GM19452 (cell line): Measurements from ENCODE around the gene TRAF2.

Experiments used
- ATAC-seq: cut with Tn5 transposase; IDR thresholded peaks from one replicate; pipeline ENCODE4 v1.9.1; 2021; ENCODE audit not compliant: unreplicated experiment

The TRAF2 gene

DNA sequence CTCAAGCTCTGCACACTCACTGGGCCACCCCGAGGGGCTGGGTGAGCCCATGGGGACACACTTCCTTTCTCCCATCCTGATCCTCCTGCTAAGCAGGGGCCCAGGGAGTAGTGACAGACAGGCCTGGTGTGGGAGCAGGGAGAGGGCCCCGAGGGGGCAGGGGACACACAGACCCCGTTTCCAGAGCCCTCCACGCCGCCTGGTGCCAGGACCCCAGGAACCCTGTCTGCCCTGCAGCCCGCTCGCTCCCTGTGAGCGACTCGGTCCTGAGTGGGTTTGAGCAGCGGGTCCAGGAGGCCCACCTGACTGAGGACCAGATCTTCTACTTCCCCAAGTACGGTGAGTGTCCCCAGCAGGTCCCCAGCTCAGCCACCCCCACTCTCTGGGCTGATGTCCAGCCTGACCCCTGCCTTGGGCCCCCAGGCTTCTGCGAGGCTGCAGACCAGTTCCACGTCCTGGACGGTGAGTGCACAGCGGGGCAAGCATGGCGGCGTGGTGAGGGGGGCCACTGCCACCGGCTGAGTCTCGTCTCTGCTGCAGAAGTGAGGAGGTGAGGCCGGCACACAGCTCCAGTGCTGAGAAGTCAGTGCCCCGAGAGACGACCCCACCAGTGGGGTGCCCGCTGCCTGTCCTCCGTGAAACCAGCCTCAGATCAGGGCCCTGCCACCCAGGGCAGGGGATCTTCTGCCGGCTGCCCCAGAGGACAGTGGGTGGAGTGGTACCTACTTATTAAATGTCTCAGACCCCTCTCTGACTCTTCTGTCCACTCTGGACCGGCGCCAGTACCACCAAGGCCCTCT is 60.1 kb downstream of the TRAF2 start:
- no peak for ATAC-seq

DNA sequence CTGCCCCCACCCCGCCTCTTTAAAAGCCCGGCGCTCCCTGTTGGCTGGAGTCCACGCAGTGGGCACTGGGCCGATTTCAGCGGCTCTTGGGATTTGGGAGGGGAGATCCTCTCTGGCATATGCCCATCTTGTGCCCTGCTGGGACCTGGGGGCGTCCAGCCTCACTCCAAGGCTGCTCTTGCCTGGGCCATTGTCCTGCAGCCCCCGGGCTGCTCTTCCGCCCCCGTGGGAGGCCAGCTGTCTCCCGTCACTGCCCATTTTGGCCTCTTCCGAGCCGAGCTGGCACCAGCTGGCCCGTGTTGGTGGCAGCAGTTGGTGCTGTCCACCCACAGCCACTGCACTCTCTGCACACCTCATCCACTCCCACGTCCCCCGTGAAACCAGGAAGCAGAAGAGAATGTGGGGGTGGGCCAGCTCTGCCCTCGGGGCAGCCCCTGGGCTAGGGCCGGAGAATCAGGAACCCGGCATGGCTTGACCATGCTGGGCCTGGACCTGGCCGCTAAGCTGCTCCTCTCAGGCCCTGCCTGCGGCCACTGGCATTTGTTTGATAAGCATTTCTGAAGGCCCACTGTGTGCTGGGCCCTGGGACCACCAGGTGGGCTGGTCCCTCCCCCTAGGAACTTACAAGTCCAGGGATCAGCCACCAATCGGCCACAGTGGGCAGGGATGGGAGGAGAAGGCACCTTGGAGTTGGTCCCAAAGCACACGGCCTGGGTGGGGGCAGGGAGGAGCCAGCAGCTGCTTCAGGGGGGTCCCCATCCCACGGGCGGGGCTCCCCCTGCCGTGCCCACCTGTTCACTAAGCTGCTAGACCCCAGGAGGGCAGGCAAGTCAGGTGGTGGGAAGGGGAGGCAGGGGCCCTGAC is 60.9 kb downstream of the TRAF2 start:
- no peak for ATAC-seq

DNA sequence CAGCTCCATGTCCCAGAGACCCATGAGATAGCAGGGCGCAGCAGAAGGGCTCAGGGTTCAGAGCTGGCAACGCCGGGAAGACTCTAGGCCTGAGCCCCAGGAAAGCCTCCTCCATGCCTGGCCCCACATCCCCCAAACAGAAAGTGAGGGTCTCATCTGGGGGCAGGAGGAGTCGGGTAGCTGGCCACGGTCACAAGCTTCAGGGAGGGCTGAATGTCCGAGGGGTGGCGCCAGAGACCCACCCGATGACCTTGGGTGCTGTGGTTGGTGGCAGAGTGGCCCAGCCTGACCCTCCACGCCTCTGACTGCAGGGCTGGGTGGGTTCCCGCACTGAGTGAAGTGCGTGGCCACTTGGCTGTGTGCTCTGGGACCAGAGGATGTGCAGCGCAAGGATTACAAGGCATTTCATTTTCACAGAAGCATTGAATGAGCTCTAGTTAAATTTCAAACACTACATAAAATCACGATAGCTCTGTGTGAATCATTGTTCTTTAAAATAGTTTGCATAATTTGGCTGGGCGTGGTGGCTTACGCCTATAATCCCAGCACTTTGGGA is 61.7 kb downstream of the TRAF2 start:
- ATAC-seq, result no peak

DNA sequence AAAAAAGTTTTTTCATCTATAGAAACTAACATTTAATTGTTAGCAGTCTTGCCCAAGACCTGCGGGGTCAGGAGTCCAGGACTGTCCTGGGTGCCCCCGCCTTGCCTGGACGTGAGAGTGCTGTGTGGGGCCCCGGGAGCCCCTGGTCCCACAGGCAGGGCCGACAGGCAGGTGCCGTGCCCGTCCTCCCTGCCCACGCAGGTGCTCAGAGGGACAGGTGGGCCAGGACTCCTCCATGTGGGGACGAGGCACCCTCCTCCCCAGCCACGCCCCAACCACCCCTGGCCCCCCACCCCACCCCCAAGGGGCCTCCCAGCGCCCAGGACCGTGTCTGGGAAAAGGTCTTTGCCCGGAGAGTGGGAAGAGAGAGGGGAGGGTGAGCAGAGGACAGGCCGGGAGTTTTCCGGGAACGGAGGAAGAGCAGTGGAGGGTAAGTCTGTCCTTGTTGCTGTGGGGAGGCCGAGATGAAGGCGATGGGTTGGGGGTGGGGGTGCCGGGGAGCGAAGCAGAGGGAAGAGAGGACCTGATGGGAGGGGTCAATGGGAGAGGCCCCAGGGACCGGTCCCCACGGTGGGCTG is 63.0 kb downstream of the TRAF2 start:
- no peak for ATAC-seq

DNA sequence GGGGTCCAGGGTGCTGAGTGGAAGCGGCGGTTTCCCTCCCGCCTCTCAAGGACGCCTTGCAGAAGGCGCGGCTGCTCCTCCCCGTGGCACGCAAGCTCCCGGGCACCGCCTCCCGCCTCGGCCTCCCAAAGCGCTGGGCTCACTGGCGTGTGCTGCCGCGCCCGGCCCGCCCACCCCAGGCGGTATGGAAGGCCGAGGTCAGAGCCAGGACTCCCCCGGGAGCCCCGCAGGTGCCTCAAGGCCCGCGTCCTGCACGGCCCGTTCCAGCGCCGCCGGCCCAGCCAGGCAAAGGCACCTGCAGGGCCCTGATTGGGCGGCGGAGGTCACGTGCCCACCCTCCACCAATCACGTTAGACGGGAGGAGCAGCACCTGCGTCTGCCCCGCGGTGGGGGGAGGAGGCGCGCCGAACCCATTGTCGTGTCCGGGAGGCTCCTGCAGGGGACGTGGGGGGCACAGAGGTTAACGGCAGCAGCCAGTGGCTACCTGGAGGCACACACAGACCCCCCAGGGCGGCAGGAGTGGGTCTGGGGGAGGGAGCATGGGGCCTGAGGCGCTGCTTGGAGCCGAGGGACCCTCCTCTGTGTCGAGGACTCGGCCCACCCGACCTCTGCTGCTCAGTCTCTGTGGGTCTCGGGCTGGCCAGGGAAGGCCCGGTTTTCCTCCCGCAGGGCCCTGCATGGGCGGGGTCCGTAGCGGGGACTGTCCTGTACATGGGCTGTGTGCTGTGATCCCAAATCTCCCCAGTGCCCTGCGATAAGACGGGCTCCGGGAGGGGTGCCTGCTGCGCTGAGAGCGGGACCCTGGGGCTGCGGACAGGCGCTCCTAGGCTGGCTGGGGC is 63.7 kb downstream of the TRAF2 start:
- peak; percentile 73 for ATAC-seq

DNA sequence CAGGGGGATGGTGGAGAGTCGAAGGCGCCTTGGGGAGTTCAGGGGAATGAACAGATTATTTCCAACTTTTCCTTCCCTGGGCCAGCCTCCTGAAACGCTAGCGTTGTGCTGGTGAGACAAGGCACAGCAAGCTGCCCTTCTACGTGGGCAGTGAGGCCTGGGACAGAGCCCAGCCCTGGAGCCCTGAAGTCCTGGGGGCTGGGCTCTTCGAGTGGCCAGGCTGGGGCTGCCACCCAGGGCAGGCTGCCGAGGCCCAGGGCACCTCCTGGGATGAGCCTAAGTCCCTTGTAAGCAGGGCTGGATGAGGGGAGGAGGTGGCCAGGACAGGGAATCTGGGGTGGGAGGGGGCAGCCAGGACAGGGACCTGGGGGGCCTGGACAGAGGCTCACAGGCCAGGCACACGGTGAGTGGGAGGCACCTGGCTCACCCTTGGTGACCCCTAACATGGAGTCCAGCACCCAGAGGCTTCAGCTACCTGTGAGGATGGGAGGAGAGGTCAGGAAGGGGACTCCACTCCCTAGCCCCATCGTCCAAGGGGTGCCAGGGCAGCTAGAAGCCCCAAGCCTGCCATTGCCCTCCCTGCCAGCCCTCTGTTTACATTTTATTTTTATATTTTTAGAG is 64.5 kb downstream of the TRAF2 start:
- no peak for ATAC-seq

DNA sequence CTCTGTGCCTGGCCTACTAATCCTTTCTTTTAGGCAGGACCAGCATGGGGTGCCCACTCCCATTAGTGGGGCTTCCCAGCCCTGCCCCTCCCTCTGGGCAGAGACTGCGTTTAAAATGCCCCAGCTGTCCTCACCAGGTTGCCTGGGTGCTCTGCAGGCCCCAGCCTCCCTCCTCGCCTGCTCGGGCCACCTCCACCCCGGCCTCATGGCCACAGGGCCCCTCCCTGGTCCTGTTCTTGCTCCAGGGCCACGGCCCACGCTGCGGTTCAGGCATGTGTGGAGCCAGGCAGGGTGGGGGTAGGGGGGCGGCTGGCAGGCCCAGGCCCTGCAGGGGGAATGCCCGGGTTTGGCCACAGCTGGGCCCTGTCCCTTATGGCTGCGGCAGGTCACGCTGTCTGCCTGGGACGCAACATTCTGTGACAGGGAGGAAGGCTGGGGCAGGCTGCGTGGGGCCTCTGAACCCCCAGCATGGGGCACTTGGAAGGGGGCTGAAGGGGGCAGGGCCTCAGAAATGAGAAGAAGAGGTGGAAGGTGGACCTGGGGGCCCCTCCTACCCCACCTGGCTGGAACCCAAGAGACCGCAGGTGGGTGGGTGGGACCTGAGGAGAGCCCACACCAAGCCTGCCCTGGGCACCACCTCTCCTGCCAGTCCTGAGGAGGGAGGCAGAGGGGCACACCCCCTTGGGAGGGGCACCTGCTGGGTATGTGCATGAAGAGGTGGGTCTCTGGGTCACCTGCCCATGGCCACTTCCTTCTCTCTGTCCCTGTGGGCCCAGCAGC is 65.4 kb downstream of the TRAF2 start, which contains the start of gene LCN12:
Gene LCN12 (plus strand): TSS at position 733 of the 780 bp plus-strand sequence. CDS start 55 bp downstream, outside the sequence.
- ATAC-seq, result no peak

DNA sequence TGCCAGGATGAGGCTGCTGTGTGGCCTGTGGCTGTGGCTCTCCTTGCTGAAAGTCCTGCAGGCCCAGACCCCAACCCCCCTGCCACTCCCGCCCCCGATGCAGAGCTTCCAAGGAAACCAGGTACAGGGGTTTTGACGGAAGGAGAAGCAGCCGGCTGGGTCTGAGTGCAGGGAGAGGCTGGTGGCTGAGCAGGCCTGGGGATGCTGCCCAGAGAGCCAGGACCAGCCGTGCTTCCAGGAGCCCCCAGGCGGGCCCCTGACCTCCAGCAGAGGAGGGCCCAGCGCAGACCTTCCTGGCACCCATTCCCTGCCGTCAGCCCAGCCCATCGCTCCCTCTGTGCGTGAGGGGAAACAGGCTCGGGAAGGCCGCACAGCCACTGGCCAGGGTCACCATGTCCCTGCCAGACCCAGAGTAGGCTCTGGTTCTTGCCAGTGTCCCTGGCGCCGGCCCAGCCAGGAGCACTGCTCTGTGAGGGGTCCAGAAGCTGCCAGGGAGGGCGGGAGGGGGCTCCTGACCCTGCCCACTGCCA is 66.1 kb downstream of the TRAF2 start:
- no peak for ATAC-seq

DNA sequence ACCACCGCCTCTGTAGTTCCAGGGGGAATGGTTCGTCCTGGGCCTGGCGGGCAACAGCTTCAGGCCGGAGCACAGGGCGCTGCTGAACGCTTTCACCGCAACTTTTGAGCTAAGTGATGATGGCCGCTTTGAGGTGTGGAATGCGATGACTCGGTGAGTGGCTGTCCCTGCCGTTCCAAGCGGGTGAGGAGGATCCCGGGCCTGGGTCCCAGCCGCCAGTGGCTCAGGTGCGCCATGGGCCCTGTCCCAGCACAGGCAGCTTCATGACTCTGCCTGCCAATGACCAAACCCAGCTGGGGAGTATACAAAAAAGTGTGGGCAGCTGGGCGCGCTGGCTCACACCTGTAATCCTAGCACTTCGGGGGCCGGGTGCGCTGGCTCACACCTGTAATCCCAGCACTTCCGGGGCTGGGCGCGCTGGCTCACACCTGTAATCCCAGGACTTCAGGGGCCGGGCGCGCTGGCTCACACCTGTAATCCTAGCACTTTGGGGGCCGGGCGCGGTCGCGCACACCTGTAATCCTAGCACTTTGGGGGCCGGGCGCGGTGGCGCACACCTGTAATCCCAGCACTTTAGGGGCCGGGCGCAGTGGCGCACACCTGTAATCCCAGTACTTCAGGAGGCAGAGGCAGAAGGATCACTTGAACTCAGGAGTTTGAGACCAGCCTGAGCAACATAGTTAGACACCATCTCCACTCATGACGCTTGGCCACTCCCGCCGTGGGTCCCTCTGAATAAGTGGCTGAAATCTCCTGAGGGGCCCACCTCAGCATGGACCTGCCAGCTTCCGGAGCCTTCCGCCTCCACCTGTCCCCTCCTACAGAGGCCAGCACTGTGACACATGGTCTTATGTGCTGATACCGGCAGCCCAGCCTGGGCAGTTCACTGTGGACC is 66.8 kb downstream of the TRAF2 start:
- no peak for ATAC-seq

DNA sequence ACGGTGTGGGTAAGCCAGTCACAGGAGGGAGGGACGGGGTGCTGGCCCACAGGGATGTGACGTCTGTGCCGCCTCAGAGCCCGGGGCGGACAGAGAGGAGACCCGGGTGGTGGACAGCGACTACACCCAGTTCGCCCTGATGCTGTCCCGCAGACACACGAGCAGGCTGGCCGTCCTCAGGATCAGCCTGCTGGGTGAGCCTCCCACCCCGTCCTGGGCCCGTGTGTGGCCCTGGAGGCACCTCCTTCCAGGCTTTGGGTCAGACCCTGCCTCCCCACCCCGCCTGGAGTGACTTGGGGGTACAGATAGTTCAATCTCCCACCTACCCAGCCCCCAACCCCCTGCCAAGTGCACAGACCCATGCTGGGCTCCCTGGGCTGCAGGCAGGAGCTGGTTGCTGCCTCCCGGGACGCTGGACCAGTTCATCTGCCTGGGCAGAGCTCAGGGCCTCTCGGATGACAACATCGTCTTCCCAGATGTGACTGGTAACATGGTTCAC is 67.5 kb downstream of the TRAF2 start:
- no peak for ATAC-seq

DNA sequence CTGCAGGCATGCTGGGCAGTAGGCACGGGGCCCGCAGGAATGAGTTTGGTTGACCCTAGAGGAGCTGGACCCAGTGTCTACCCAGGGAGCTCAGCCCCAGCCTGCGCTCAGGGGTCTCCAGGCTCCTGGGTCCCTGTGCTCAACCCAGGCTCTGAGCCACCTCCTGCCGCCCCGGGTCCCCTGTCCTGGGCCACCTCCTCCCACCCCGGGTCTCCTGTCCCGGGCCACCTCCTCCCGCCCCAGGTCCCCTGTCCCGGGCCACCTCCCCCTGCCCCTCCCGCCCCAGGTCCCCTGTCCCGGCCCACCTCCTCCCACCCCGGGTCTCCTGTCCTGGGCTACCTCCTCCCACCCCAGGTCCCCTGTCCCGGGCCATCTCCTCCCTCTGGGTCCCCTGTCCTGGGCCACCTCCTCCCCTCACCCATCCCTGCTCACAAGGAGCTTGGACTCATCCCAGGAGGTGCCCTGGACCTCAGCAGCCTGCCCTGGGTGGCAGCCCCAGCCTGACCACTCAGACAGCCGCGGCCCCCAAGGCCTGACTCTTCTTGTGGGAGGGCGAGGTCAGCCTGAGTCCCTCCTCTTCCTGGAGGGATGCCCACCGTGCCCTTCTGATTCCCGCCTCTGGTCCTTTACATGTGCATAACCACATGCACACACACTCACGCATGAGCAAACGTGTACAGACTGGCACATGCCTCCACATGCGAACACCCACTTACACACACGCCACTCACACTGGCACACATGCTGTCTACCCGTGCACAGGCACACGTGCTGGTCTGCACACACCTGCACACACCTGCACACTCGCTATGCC is 68.2 kb downstream of the TRAF2 start:
- ATAC-seq, result no peak

DNA sequence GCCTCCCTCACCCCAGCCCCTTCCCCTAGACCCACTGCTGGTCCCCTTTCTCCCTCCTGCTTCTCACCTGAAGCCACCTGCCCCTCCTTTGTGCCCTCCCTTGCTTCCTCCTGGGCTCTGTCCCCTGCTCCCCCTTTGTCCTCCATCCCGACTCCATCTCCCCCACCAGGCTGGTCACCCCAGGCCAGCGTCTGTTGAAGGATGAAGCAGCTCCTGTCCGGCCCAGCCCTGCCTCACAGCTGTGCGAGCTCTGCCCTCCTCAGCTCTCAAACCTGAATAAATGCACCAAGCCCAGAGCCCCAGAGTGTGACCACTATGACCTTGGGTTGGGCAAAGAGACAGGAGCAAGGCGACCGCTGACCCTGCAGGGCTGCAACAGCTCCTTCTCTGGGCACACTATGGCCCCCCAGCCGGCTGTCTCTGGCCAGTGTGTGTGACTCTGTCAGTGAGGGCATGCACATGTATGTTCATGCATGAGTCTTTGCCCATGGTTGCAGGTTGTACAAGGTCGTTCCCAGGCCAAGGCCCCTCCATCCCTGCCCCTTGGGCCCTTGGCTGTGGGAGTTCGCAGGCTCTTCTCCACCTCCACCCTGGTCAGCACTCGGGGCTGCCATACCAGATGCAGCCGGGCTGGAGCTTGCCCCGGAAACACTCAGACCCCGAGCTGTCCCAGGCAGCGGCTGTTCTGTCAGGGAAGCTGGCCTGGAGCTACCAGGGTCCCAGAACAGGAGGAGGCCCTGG is 69.1 kb downstream of the TRAF2 start:
- ATAC-seq, result no peak

DNA sequence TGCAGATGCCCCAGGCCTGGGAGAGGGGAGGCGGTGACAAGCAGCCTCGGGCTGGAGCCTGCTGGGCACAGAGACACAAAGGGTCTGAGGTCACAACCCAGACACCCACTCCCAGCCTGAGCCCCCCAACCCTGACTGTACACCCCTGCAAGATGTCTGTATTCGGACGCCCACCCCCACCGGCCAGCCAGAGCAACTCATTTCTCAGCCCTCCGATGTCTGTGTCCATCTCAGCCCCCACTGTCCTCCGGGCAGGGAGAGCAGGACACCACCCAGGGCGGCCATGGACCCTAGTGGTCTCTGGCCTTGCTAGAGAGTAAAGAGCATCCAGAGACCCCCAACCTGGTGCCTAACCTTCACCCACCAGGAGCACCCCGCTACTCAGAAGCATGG is 69.6 kb downstream of the TRAF2 start:
- no peak for ATAC-seq

DNA sequence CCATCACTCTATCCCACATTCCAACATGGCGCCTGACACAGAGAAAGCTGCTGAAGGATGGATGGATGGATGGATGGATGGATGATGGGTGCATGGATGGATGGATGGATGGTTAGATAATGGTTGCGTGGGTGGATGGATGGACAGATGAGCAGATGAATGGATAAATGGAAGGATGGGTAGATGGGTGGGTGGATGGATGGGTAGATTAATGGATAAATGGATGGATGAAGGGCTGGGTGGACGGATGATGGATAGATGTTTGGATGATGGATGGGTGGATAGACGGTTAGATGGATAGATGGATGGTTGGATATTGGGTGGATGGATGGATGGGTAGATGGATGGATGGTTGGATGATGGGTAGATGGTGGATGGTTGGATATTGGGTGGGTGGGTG is 70.3 kb downstream of the TRAF2 start:
- ATAC-seq, result no peak

DNA sequence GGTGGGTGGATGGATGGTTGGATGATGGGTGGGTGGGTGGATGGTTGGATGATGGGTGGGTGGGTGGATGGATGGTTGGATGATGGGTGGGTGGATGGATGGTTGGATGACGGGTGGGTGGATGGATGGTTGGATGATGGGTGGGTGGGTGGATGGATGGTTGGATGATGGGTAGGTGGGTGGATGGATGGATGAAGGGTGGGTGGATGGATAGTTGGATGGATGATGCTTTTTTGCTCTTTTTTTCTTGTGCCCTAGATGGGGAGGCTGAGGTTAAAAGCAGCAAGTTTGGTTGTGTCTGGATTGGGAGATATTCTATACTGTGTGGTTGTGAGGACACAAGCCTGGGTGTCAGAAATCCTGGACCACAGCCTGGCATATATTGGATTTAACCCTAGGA is 71.1 kb downstream of the TRAF2 start:
- ATAC-seq, result no peak

DNA sequence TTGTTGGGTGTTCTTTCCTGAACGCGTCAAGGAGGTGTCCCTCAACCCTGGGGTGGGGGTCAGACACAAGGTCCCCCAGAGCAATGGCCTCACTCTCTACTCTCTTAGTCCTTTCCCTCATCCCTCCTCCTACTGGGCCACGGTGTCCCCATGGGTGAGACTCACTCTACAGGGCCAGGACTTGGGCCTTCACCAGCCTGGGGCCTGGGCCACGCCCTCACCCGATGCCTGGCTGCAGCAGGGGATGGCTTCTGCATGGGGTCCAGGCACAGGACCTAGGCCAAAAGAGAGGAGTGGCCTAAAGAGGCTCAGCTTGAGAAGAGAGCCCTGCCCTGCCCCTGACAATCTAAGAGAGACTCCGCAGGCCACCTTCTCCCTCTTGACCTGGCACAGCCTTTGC is 71.6 kb downstream of the TRAF2 start:
- ATAC-seq, result no peak
